Measurements from ENCODE around the gene IGF1R.

- TF ChIP-seq CTCF (IDR thresholded peaks at IDR 0.05; ENCODE audit: insufficient read depth, low read length) = no peak
- no peak for TF ChIP-seq POLR2AphosphoS5 (IDR thresholded peaks at IDR 0.05; ENCODE audit: low read depth)
- TF ChIP-seq GABPA (IDR thresholded peaks at IDR 0.05; ENCODE audit: low read depth) = no peak
- no peak for TF ChIP-seq SPI1 (IDR thresholded peaks at IDR 0.05; ENCODE audit: borderline replicate concordance, low read depth)
- TF ChIP-seq REST (IDR thresholded peaks at IDR 0.05; ENCODE audit: insufficient replicate concordance, low read depth) = no peak
Measured at GRCh38 chr15:98866511-98866910, 218.2 kb downstream of the IGF1R start.
